PC-3 (cell line): Measurements from ENCODE around the gene ATF6. TPM values are rescaled to one million over a fixed set of nuclear protein-coding genes. Genes with fewer than 3 reads are reported as not detected.

Experiments
- ATAC-seq: fragments of 200-7000 bp; cut with Tn5 transposase; 2 replicates; pipeline ENCODE4 v1.9.1; 2020; ENCODE audit warnings: mild to moderate bottlenecking, moderate library complexity
- BruUV-seq: library from RNA; stranded (reverse); fragments of 400-500 nt; replicated peaks from 2 replicates; lab custom pipeline; 2021; lab: Mats Ljungman, UMichigan
- CTCF ChIA-PET: fragments of 300-600 bp; sonication (Branson Sonifier 250); formaldehyde crosslinking; loops from one replicate; lab custom pipeline; 2022; ENCODE audit warnings: antibody characterized with exemption; lab: Charles Lee
- POLR2A ChIA-PET: fragments of 300-600 bp; sonication (Branson Sonifier 250); formaldehyde crosslinking; loops from one replicate; lab custom pipeline; 2022; ENCODE audit warnings: antibody characterized with exemption; ENCODE audit not compliant: unreplicated experiment; lab: Charles Lee
- DNase-seq: peaks from one replicate; pipeline ENCODE4 v3.0.0-alpha.2; 2015
- H2AFZ ChIP-seq: fragments of 300-600 bp; sonication (generic); 2 replicates; pipeline ENCODE4 v1.6.0; 2016; ENCODE audit warnings: antibody characterized with exemption, low read length
- H3F3A ChIP-seq: fragments of 300-600 bp; sonication (generic); one replicate; pipeline ENCODE4 v1.6.0; 2017; ENCODE audit warnings: antibody characterized with exemption, low read length, control low read depth, mild to moderate bottlenecking; ENCODE audit not compliant: unreplicated experiment
- H3K27ac ChIP-seq: fragments of 300-600 bp; sonication (generic); 2 replicates; pipeline ENCODE4 v1.5.1; 2016; ENCODE audit warnings: mild to moderate bottlenecking, low read length
- H3K27me3 ChIP-seq: fragments of 300-600 bp; sonication (generic); 2 replicates; pipeline ENCODE4 v1.6.1; 2016; ENCODE audit warnings: low read length, mixed read lengths
- H3K36me3 ChIP-seq: fragments of 300-600 bp; sonication (generic); 2 replicates; pipeline ENCODE4 v1.6.1; 2016; ENCODE audit warnings: low read depth, mixed run types, low read length, mixed read lengths
- H3K4me1 ChIP-seq: fragments of 300-600 bp; sonication (generic); 2 replicates; pipeline ENCODE4 v1.5.1; 2016; ENCODE audit warnings: low read length; ENCODE audit not compliant: insufficient read depth
- H3K4me2 ChIP-seq: fragments of 300-600 bp; sonication (generic); 2 replicates; pipeline ENCODE4 v1.6.0; 2016; ENCODE audit warnings: low read length
- H3K4me3 ChIP-seq: fragments of 300-600 bp; sonication (generic); 2 replicates; pipeline ENCODE4 v1.5.1; 2016; ENCODE audit warnings: mild to moderate bottlenecking, low read length, mixed read lengths
- H3K79me2 ChIP-seq: fragments of 300-600 bp; sonication (generic); 2 replicates; pipeline ENCODE4 v1.6.1; 2017; ENCODE audit warnings: low read length, mixed read lengths
- H3K9ac ChIP-seq: fragments of 300-600 bp; sonication (generic); 2 replicates; pipeline ENCODE4 v1.6.0; 2016; ENCODE audit warnings: mild to moderate bottlenecking, low read length
- H3K9me2 ChIP-seq: fragments of 300-600 bp; sonication (generic); replicated peaks from 2 replicates; pipeline ENCODE4 v1.6.1; 2016; ENCODE audit warnings: mixed run types, low read length, mixed read lengths
- H3K9me3 ChIP-seq: fragments of 300-600 bp; sonication (generic); 2 replicates; pipeline ENCODE4 v1.6.1; 2016; ENCODE audit warnings: low read length, mixed read lengths
- H4K20me1 ChIP-seq: fragments of 300-600 bp; sonication (generic); 2 replicates; pipeline ENCODE4 v1.6.1; 2016; ENCODE audit warnings: low read length, mixed read lengths
- EZH2 ChIP-seq: fragments of 300-600 bp; sonication (generic); IDR thresholded peaks from one replicate; pipeline ENCODE4 v1.6.1; 2017; ENCODE audit warnings: antibody characterized with exemption, mild to moderate bottlenecking, low read length; ENCODE audit not compliant: unreplicated experiment
- EZH2phosphoT487 ChIP-seq: fragments of 300-600 bp; sonication (generic); IDR thresholded peaks from 2 replicates; pipeline ENCODE4 v1.6.1; 2018; ENCODE audit warnings: mild to moderate bottlenecking, antibody characterized with exemption, low read length, borderline replicate concordance
- intact Hi-C: fragments of 100-400 bp; cut with micrococcal nuclease; formaldehyde crosslinking; loops from 2 replicates; pipeline ENCODE4 v1.9.0; 2023
- total RNA-seq: library from RNA; depleted of rRNA; stranded (reverse); fragments of >200 nt; gene quantifications from 2 replicates; pipeline ENCODE4 v1.2.3, GENCODE V29; 2014
- TF ChIP-seq, protein P1 (sequence below): fragments of 300-600 bp; sonication (generic); conservative IDR thresholded peaks from 2 replicates; pipeline ENCODE4 v1.5.1; 2017; ENCODE audit warnings: antibody characterized with exemption, low read depth, mild to moderate bottlenecking, low read length

Gene ATF6
- total RNA-seq, 1 experiment from 2014 or later = 19.7 TPM

DNA sequence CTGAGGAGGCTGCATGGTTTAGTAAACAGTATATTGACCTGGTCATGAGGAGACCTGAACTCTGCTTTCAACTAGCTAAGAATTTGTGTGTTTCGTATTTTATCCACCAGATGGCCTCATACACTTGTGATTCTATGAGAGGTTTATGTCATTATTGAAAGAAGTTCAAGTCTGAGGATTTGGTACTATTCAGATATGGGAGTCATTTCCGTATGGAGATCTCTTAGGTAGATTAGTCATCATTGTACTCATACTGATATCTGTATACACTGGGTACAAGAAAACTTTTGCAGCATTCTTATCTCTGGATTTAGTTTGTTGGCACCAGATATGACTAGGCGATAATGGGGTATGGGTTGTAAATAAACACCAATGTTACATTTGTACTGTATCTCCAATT is 26.6 kb downstream of the ATF6 start:
- BruUV-seq = no TSS peak
- POLR2A ChIA-PET = interaction anchor here (1.0 kb wide), 1 partner anchor 244 kb away, joined by 5 read pairs; no protein-coding TSS in a partner anchor
- Histone ChIP-seq H3K36me3 (peaks cover 45% of the 10 kb centered on the region), H3K9me3 (no peaks in the 10 kb centered on the region), H3K79me2 (no peaks in the 10 kb centered on the region; the same call in 1 of the 2 replicates), H3F3A (no peaks in the 10 kb centered on the region), H4K20me1 (no peaks in the 10 kb centered on the region), H3K9ac (no peak overlapping the region), H3K4me3 (no peak overlapping the region), H3K9me2 (no peaks in the 10 kb centered on the region), H3K27ac (no peak overlapping the region), H3K27me3 (no peaks in the 10 kb centered on the region), H2AFZ (no peak overlapping the region), H3K4me2 (no peak overlapping the region), H3K4me1 (peaks cover 16% of the 10 kb centered on the region)
- TF ChIP-seq EZH2 = no peak
- TF ChIP-seq, protein P1, sequence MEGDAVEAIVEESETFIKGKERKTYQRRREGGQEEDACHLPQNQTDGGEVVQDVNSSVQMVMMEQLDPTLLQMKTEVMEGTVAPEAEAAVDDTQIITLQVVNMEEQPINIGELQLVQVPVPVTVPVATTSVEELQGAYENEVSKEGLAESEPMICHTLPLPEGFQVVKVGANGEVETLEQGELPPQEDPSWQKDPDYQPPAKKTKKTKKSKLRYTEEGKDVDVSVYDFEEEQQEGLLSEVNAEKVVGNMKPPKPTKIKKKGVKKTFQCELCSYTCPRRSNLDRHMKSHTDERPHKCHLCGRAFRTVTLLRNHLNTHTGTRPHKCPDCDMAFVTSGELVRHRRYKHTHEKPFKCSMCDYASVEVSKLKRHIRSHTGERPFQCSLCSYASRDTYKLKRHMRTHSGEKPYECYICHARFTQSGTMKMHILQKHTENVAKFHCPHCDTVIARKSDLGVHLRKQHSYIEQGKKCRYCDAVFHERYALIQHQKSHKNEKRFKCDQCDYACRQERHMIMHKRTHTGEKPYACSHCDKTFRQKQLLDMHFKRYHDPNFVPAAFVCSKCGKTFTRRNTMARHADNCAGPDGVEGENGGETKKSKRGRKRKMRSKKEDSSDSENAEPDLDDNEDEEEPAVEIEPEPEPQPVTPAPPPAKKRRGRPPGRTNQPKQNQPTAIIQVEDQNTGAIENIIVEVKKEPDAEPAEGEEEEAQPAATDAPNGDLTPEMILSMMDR = peak; percentile 86
- intact Hi-C loops = loop anchor here (2.0 to 10.0 kb wide), 5 partner anchors 55 to 482 kb away; no protein-coding TSS in a partner anchor
- ATAC-seq (peak; percentile 98), DNase-seq (peak; percentile 95)
- CTCF ChIA-PET = interaction anchor here (0.5 to 2.6 kb wide), 11 partner anchors 19 to 612 kb away, joined by 3 to 175 read pairs (median 4); partner anchors contain the start of gene OLFML2B

DNA sequence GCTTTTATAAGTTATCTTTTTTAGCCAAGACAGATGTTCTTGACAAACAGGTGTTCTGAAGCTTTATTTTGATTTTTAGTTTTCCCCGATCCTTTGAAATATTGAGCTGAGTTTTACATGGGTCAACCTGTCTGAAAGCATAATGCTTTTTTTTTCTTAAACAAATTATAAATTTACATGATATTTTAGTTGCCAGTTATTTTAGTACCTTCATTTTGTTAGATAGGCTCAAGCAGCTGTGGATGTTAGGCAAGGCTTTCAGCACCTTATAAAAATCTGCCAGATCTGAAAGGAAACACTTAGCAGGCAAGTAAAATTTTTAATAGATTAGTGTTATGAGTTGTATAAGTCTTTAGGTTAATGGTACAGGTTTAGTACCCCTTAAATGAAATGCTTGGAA is 33.7 kb downstream of the ATF6 start:
- no peak for ATAC-seq
- H3K27me3 ChIP-seq = no peaks in the 10 kb centered on the region
- no peaks in the 10 kb centered on the region for H3K9me2 ChIP-seq
- H3K27ac ChIP-seq = no peak overlapping the region
- POLR2A ChIA-PET = no interaction called here
- DNase-seq = no peak
- no TSS peak for BruUV-seq
- no peaks in the 10 kb centered on the region for H4K20me1 ChIP-seq
- H3K36me3 ChIP-seq = peaks cover 32% of the 10 kb centered on the region
- H3F3A ChIP-seq = no peaks in the 10 kb centered on the region
- H3K4me1 ChIP-seq = no peaks in the 10 kb centered on the region
- TF ChIP-seq, protein P1 = no peak
- TF ChIP-seq EZH2 = no peak
- no peak for TF ChIP-seq EZH2phosphoT487
- CTCF ChIA-PET = no interaction called here
- H3K9ac ChIP-seq = no peak overlapping the region
- no peak overlapping the region for H2AFZ ChIP-seq
- no peaks in the 10 kb centered on the region for H3K9me3 ChIP-seq
- H3K79me2 ChIP-seq = no peaks in the 10 kb centered on the region
- no peak overlapping the region for H3K4me3 ChIP-seq
- intact Hi-C loops = loop anchor here (10.0 kb wide), 1 partner anchor 475 kb away; no protein-coding TSS in a partner anchor
- no peak overlapping the region for H3K4me2 ChIP-seq

DNA sequence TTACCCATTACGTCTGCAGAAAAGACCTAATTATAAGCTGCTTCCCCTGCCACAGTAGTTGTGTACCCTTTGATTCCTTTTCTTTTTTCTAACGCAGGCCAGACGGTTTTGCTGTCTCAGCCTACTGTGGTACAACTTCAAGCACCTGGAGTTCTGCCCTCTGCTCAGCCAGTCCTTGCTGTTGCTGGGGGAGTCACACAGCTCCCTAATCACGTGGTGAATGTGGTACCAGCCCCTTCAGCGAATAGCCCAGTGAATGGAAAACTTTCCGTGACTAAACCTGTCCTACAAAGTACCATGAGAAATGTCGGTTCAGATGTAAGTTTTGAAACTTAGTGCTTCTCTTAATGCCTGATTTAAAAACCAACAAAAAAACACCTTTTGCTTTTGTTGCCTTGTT is 35.8 kb downstream of the ATF6 start:
- ATAC-seq (no peak), DNase-seq (no peak)
- intact Hi-C loops = no loop called here
- H3K4me2 ChIP-seq = no peak overlapping the region
- H3K4me3 ChIP-seq = no peak overlapping the region
- no peak overlapping the region for H3K9ac ChIP-seq
- TF ChIP-seq EZH2phosphoT487 = no peak
- H3K79me2 ChIP-seq = no peaks in the 10 kb centered on the region
- ChIA-PET CTCF (no interaction called here), POLR2A (no interaction called here)
- BruUV-seq = no TSS peak
- no peaks in the 10 kb centered on the region for H4K20me1 ChIP-seq
- H3K4me1 ChIP-seq = no peaks in the 10 kb centered on the region
- peaks cover 16% of the 10 kb centered on the region for H3K36me3 ChIP-seq
- no peaks in the 10 kb centered on the region for H3K9me3 ChIP-seq
- H3K27ac ChIP-seq = no peak overlapping the region
- no peaks in the 10 kb centered on the region for H3K27me3 ChIP-seq
- no peaks in the 10 kb centered on the region for H3K9me2 ChIP-seq
- no peaks in the 10 kb centered on the region for H3F3A ChIP-seq
- H2AFZ ChIP-seq = no peak overlapping the region
